ENCODE measurements around the gene CAMSAP3. TPM values are rescaled to one million over a fixed set of nuclear protein-coding genes. Genes with fewer than 3 reads are reported as not detected.

The CAMSAP3 gene
- total RNA-seq, 4 donors from 2014 or later, result 0.15 to 0.16 TPM; not detected in 2

GRCh38 chr19:7639863-7640348 lies 44.2 kb downstream of the CAMSAP3 start:
- peaks cover 0 to 3% of the 10 kb centered on the region in 2 donors for H3K4me1 ChIP-seq
- no peaks in the 10 kb centered on the region for H3K36me3 ChIP-seq
- H3K27me3 ChIP-seq, result peaks cover 30 to 42% (median 32%) of the 10 kb centered on the region in 3 donors
- in situ Hi-C loops (cut with MboI; ENCODE audit: low sequenced_read_pairs in 4 of 4) (no loop called here), intact Hi-C loops (cut with DNase I; ENCODE audit: low total_unique reads) (no loop called here)
- no peak overlapping the region for H3K27ac ChIP-seq
- H3K9me3 ChIP-seq, result no peaks in the 10 kb centered on the region
- no peak overlapping the region for H3K4me3 ChIP-seq
- ATAC-seq (no peak), DNase-seq (no peak)
- TF ChIP-seq CTCF (IDR thresholded peaks at IDR 0.05 in 4 of 5, conservative IDR thresholded peaks at IDR 0.05 in 1 of 5) (no peak), POLR2A (IDR thresholded peaks at IDR 0.05) (no peak)

- Histone ChIP-seq H3K27me3 (peaks cover 28 to 35% (median 29%) of the 10 kb centered on the region in 3 donors), H3K27ac (no peak overlapping the region), H3K9me3 (no peaks in the 10 kb centered on the region), H3K4me1 (peaks cover 0 to under 1% of the 10 kb centered on the region in 2 donors), H3K4me3 (no peak overlapping the region), H3K36me3 (no peaks in the 10 kb centered on the region)
- TF ChIP-seq POLR2A (IDR thresholded peaks at IDR 0.05) (no peak), CTCF (IDR thresholded peaks at IDR 0.05 in 4 of 5, conservative IDR thresholded peaks at IDR 0.05 in 1 of 5) (no peak)
- no peak for ATAC-seq
- intact Hi-C loops (cut with DNase I; ENCODE audit: low total_unique reads), result no loop called here
- in situ Hi-C loops (cut with MboI; ENCODE audit: low sequenced_read_pairs in 4 of 4), result no loop called here
- DNase-seq, result no peak
Measured at GRCh38 chr19:7640803-7641202, 45.1 kb downstream of the CAMSAP3 start.

GRCh38 chr19:7641290-7642276 lies 45.9 kb downstream of the CAMSAP3 start:
- H3K4me1 ChIP-seq, result no peaks in the 10 kb centered on the region
- no peak overlapping the region for H3K27ac ChIP-seq
- no peak overlapping the region for H3K4me3 ChIP-seq
- no peaks in the 10 kb centered on the region for H3K36me3 ChIP-seq
- no peaks in the 10 kb centered on the region for H3K9me3 ChIP-seq
- ATAC-seq (no peak), DNase-seq (no peak)
- H3K27me3 ChIP-seq, result peaks cover 20 to 27% (median 21%) of the 10 kb centered on the region in 3 donors
- intact Hi-C loops (cut with DNase I; ENCODE audit: low total_unique reads), result no loop called here
- in situ Hi-C loops (cut with MboI; ENCODE audit: low sequenced_read_pairs in 4 of 4), result no loop called here
- TF ChIP-seq CTCF (IDR thresholded peaks at IDR 0.05 in 4 of 5, conservative IDR thresholded peaks at IDR 0.05 in 1 of 5) (no peak), POLR2A (IDR thresholded peaks at IDR 0.05) (no peak)

- Histone ChIP-seq H3K36me3 (no peaks in the 10 kb centered on the region), H3K4me1 (no peaks in the 10 kb centered on the region), H3K9me3 (no peaks in the 10 kb centered on the region), H3K27me3 (peaks cover 11 to 18% (median 12%) of the 10 kb centered on the region in 3 donors), H3K27ac (no peak overlapping the region), H3K4me3 (no peak overlapping the region)
- in situ Hi-C loops (cut with MboI; ENCODE audit: low sequenced_read_pairs in 4 of 4) (no loop called here), intact Hi-C loops (cut with DNase I; ENCODE audit: low total_unique reads) (no loop called here)
- ATAC-seq (no peak), DNase-seq (no peak)
- TF ChIP-seq CTCF (IDR thresholded peaks at IDR 0.05 in 4 of 5, conservative IDR thresholded peaks at IDR 0.05 in 1 of 5) (no peak), POLR2A (IDR thresholded peaks at IDR 0.05) (no peak)
Measured at GRCh38 chr19:7642295-7643030, 46.8 kb downstream of the CAMSAP3 start.

Measured in gastrocnemius medialis (tissue), 4 donors.